ENCODE results near the gene GRIK1.

The GRIK1 gene

GRCh38 chr21:29717659-29718058 is 222.1 kb downstream of the GRIK1 start:
- TF ChIP-seq CTCF (IDR thresholded peaks at IDR 0.05; ENCODE audit: borderline replicate concordance, insufficient read depth, low read depth, low read length), result no peak
- no peak overlapping the region for H3K4me3 ChIP-seq (ENCODE audit: low read depth, low read length)

GRCh38 chr21:29716753-29717152 is 223.0 kb downstream of the GRIK1 start:
- TF ChIP-seq CTCF (IDR thresholded peaks at IDR 0.05; ENCODE audit: borderline replicate concordance, insufficient read depth, low read depth, low read length), result no peak
- H3K4me3 ChIP-seq (ENCODE audit: low read depth, low read length), result no peak overlapping the region

- no peak overlapping the region for H3K4me3 ChIP-seq (ENCODE audit: low read depth, low read length)
- no peak for TF ChIP-seq CTCF (IDR thresholded peaks at IDR 0.05; ENCODE audit: borderline replicate concordance, insufficient read depth, low read depth, low read length)
Measured at GRCh38 chr21:29715089-29715488, 224.7 kb downstream of the GRIK1 start.

DNA sequence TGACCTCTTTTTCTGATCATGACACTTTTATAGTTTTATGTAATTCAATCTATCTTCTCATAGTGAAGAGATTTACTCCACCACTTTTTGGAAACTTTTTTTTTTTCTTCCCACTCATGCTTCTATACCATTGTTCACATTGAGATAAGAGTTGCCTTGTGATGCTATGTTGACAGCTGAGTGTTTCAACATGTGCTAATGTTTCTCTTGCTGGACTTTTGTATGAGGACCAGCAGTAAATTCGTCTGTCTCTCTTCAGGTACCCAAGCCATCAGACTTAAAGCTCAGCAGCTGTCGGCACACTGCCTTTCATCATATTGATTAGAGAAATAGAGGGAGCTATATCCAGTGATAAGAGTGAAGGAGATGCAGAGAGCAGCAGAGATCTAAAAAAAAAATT is 227.0 kb downstream of the GRIK1 start:
- no peak for TF ChIP-seq CTCF (IDR thresholded peaks at IDR 0.05; ENCODE audit: borderline replicate concordance, insufficient read depth, low read depth, low read length)
- H3K4me3 ChIP-seq (ENCODE audit: low read depth, low read length), result no peak overlapping the region

DNA sequence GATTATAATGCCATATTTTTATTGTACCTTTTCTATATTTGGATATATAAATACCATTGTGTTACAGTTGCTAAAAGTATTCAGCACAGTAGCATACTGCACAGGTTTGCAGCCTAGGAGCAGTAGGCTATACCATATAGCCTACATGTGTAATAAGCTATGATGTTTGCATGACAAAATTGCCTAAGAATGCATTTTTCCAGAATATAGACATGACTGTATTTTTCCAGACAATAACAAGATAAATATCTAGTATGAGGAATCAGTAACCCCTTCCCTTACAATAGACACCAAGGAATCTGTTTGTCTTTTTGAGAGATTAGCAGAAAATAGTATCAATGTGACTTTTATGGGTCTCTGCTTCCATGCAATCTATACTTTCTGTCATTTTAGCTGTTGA is 228.6 kb downstream of the GRIK1 start:
- TF ChIP-seq CTCF (IDR thresholded peaks at IDR 0.05; ENCODE audit: borderline replicate concordance, insufficient read depth, low read depth, low read length), result no peak
- no peak overlapping the region for H3K4me3 ChIP-seq (ENCODE audit: low read depth, low read length)

DNA sequence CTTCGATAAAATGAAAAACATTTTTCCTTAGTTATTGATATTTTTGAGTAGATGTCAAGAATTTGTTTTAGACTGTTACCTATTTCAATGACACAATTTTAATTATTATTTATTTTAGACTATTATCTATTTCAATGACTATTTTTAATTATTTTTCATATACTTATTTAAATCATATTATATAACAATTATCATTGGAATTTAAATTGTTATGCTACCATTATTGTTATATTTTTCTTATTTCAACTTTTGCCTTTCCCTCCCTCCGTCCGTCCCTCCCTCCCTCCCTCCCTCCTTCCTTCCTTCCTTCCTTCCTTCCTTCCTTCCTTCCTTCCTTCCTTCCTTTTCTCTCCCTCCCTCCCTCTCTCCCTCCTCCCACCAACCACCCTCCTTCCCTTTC is 229.3 kb downstream of the GRIK1 start:
- no peak for TF ChIP-seq CTCF (IDR thresholded peaks at IDR 0.05; ENCODE audit: borderline replicate concordance, insufficient read depth, low read depth, low read length)
- no peak overlapping the region for H3K4me3 ChIP-seq (ENCODE audit: low read depth, low read length)

GRCh38 chr21:29708401-29708800 is 231.4 kb downstream of the GRIK1 start:
- no peak for TF ChIP-seq CTCF (IDR thresholded peaks at IDR 0.05; ENCODE audit: borderline replicate concordance, insufficient read depth, low read depth, low read length)

More at GRCh38 chr21:29708401-29708800, 231.4 kb downstream of the GRIK1 start:
- no peak overlapping the region for H3K4me3 ChIP-seq (ENCODE audit: low read depth, low read length)

Measured in GM12875 (cell line).